GM10266 (cell line): ENCODE results near the gene EHBP1L1.
A peak's percentile ranks its signal among the peaks of the same experiment; 100 is the strongest.

Source experiments
- DNase-seq: peaks from one replicate; pipeline ENCODE4 v3.0.0; 2012; ENCODE audit errors: extremely low spot score
- CTCF ChIP-seq: IDR thresholded peaks from 2 replicates; pipeline ENCODE4 v1.5.1; 2012; ENCODE audit warnings: mild to moderate bottlenecking, low read depth; ENCODE audit not compliant: control insufficient read depth, insufficient read depth; ENCODE audit errors: missing control alignments

The EHBP1L1 gene

GRCh38 chr11:65565624-65566453 is 10.0 kb upstream of the EHBP1L1 start:
- no peak for TF ChIP-seq CTCF
- DNase-seq, result no peak

DNA sequence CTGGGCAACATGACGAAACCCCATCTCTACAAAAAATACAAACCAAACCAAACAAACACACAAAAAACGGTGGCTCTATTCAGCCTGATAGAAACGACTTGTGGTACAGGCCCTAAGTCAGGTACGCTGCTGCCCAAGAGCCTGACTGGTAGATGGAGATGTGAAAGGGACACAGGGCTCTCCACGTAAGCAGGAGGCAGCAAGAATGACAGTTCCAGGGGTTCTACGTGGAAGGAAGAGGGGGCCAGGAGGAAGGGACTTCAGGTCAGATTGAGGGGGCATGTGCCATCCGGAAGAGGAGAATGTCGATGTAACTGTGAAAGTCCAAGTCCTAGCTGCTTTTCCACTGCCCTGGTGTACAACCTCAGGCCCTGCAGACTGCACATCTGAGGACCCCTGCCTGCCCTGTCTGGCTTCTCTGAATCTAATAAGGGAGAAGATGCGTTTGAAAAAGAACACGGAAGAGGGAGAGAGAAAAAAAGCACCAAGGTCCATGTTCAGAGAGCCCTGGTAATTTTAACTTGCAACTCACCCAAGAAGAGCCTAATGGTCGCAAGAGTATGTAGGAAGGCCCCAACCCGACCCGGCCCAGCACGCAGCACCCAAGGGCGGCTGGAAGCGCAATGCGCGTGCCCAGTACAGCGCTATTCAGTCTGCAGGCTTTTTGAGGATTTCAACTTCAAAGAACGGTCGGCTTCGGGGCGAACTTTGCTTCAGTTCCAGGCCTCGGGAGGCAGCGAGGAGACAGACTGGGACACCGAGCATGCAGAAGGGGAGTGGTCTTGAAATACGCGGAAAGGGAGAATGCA is 6.5 kb upstream of the EHBP1L1 start:
- no peak for TF ChIP-seq CTCF
- no peak for DNase-seq

DNA sequence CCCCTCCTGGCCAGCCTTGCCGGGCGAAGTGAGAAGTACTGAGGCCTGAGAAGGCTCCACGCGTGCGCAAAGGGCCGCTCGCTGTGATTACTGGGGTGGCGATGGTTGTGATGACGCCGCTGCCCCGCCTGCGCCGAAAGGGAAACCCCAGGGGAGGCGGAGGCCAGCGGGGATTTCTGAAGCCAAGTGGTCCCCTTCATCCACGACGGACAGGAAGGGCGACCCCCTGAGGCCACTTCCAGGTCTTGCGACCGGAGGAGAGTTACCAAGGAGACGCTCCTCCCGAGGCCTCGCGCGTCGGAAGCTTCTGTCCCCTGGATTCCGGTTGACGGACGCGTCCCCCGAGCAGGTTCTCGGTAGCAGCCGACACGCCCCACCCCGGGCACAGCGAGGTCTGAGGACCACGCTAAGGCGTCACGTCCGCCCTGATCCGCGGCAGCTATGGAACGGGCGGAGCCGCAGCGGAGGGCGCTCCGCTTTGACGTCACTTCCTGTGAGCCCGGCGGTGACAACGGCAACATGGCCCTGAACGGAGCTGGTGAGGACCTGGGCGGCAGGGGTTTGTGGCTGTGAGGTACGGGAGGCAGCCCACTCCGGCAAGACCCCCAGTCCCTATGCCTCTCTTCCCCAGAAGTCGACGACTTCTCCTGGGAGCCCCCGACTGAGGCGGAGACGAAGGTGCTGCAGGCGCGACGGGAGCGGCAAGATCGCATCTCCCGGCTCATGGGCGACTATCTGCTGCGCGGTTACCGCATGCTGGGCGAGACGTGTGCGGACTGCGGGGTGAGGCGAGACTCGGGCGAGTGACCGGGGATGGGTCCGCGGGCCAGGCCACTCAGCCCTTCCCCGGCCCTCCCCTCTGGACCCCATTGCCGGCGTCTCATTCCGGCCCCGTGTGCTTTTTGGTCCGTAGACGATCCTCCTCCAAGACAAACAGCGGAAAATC is 5.6 kb upstream of the EHBP1L1 start, which contains the start of gene ZNRD2:
ZNRD2 (plus strand) TSS at position 505 of the 946 bp plus-strand sequence; CDS start at position 520, 15 bp downstream.
- peak; percentile 97 for DNase-seq
- peak; percentile 69 for TF ChIP-seq CTCF

DNA sequence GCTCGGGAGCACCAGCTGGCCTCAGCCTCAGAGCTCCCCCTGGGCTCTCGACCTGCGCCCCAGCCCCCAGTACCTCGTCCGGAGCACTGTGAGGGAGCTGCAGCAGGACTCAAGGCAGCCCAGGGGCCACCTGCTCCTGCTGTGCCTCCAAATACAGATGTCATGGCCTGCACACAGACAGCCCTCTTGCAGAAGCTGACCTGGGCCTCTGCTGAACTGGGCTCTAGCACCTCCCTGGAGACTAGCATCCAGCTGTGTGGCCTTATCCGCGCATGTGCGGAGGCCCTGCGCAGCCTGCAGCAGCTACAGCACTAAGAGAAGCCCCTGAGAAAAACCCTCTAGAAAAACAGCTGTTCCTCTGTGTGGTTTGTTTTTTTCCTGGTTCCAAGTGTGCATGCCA is 4.4 kb upstream of the EHBP1L1 start:
- no peak for DNase-seq
- no peak for TF ChIP-seq CTCF

- DNase-seq, result no peak
- peak; percentile 33 for TF ChIP-seq CTCF
These were observed 3.9 kb upstream of the EHBP1L1 start for GRCh38 chr11:65571940-65572339.

- peak; percentile 87 for DNase-seq
- TF ChIP-seq CTCF, result no peak
These were observed 3.3 kb upstream of the EHBP1L1 start, which contains the start of gene FAM89B for GRCh38 chr11:65572356-65573051. FAM89B (plus strand) TSS chr11:65572538; CDS start chr11:65572670, 132 bp downstream.
